Globus pallidus (tissue), 1 donor: Measurements from ENCODE around the gene AQP5.

Experiments used
- DNase-seq: peaks from one replicate; pipeline ENCODE4 v3.0.0-alpha.2; 2015; ENCODE audit warnings: low spot score

The AQP5 gene

GRCh38 chr12:49964849-49965624 is 3.4 kb downstream of the AQP5 start:
- no peak for DNase-seq

GRCh38 chr12:49965836-49966235 is 4.2 kb downstream of the AQP5 start:
- DNase-seq, result no peak

GRCh38 chr12:49966511-49967041 is 4.9 kb downstream of the AQP5 start:
- no peak for DNase-seq

GRCh38 chr12:49967042-49967776 is 5.5 kb downstream of the AQP5 start:
- DNase-seq, result peak; percentile 91

GRCh38 chr12:49967777-49968250 is 6.1 kb downstream of the AQP5 start:
- DNase-seq, result no peak

GRCh38 chr12:49968471-49968870 is 6.8 kb downstream of the AQP5 start:
- DNase-seq, result no peak

GRCh38 chr12:49969027-49969426 is 7.4 kb downstream of the AQP5 start:
- peak; percentile 87 for DNase-seq

- no peak for DNase-seq
Observed at GRCh38 chr12:49969651-49970429, 8.2 kb downstream of the AQP5 start.

- DNase-seq, result no peak
Observed at GRCh38 chr12:49970658-49971057, 9.0 kb downstream of the AQP5 start.

- DNase-seq, result no peak
Observed at GRCh38 chr12:49971141-49971540, 9.5 kb downstream of the AQP5 start.

GRCh38 chr12:49972129-49972528 is 10.5 kb downstream of the AQP5 start:
- no peak for DNase-seq

- no peak for DNase-seq
Observed at GRCh38 chr12:49972641-49973360, 11.1 kb downstream of the AQP5 start, which contains the start of gene AQP6. Gene AQP6 (plus strand): TSS chr12:49972947. CDS start chr12:49973174, 227 bp downstream.

- DNase-seq, result no peak
Observed at GRCh38 chr12:49973361-49973830, 11.7 kb downstream of the AQP5 start.

- peak; percentile 91 for DNase-seq
Observed at GRCh38 chr12:49974231-49974675, 12.6 kb downstream of the AQP5 start.

- peak; percentile 77 for DNase-seq
Observed at GRCh38 chr12:49974677-49975317, 13.1 kb downstream of the AQP5 start.

- DNase-seq, result no peak
Observed at GRCh38 chr12:49975318-49975761, 13.7 kb downstream of the AQP5 start.

- no peak for DNase-seq
Observed at GRCh38 chr12:49976557-49976956, 14.9 kb downstream of the AQP5 start.

GRCh38 chr12:49978125-49978524 is 16.5 kb downstream of the AQP5 start:
- no peak for DNase-seq

- peak; percentile 91 for DNase-seq
Observed at GRCh38 chr12:49979016-49979586, 17.4 kb downstream of the AQP5 start.

GRCh38 chr12:49979791-49980190 is 18.1 kb downstream of the AQP5 start:
- no peak for DNase-seq
